ENCODE results near the gene INPP5A. TPM values are rescaled to one million over a fixed set of nuclear protein-coding genes. Genes with fewer than 3 reads are reported as not detected.

The INPP5A gene
- total and polyA plus RNA-seq, 2 of the 13 experiments (the other 11 are each of a cell fraction or from before 2014, with no cell fraction given): 17.5 to 37.9 TPM

DNA sequence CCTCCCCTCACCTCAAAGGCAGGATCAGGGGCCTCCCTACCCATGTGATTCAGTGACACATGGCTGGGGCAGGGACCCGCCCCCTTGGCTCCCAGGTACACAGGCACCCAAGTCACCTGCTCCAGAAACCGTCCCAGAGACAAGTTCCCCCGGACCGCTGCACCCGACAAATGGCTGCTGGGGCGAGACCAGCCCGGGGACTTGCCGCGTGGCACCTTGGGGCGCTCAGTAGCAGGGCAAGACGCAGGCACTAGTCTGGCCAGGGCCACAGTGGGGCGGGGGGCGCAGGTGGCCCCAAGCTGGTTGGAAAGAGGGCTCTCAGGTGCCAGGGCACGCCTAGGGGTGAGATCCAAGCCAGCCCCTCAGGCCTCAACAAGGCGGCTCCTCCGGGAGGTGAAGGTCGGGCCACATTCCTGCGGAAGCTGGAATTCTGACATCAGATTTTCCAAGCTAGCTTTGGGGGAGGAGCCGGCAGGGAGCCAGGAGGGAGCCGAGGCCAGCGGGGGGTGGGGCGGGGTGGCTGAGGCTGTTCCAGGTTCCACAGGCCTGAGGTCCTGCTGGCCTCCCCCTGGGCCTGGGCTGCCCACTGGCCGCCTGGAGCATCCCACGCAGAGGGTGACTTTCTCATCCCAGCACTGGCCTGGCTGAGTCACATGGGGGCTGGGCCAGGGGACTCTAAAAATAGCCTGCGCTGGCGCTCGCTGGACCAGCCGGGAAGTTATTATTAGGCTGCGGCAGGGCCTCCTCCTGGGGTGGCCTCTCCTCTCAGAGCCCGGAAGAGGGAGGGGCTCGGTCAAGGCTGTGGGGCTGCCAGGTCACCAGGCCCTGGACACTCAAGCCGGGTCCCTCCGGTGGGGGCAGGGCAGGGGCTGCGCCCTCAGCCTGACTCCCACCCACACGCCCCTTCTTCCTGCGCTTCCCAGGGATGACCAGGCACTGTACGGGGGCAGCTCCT lies 20.5 kb upstream of the INPP5A start (continued):
- TF ChIP-seq CENPX (CRISPR knock-in tag; IDR thresholded peaks at IDR 0.05): no peak
- no peak for TF ChIP-seq ZNF572 (CRISPR knock-in tag; IDR thresholded peaks at IDR 0.05)
- no peak for TF ChIP-seq ZNF180 (CRISPR knock-in tag; IDR thresholded peaks at IDR 0.05; ENCODE audit: borderline replicate concordance, low read depth)
- no peak for TF ChIP-seq CHCHD3 (CRISPR knock-in tag; IDR thresholded peaks at IDR 0.05)
- no peak for TF ChIP-seq ZNF3 (CRISPR knock-in tag; IDR thresholded peaks at IDR 0.05)
- TF ChIP-seq, protein P1, sequence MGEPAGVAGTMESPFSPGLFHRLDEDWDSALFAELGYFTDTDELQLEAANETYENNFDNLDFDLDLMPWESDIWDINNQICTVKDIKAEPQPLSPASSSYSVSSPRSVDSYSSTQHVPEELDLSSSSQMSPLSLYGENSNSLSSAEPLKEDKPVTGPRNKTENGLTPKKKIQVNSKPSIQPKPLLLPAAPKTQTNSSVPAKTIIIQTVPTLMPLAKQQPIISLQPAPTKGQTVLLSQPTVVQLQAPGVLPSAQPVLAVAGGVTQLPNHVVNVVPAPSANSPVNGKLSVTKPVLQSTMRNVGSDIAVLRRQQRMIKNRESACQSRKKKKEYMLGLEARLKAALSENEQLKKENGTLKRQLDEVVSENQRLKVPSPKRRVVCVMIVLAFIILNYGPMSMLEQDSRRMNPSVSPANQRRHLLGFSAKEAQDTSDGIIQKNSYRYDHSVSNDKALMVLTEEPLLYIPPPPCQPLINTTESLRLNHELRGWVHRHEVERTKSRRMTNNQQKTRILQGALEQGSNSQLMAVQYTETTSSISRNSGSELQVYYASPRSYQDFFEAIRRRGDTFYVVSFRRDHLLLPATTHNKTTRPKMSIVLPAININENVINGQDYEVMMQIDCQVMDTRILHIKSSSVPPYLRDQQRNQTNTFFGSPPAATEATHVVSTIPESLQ (CRISPR knock-in tag; conservative IDR thresholded peaks at IDR 0.05): no peak
- TF ChIP-seq ZNF136 (CRISPR knock-in tag; IDR thresholded peaks at IDR 0.05; ENCODE audit: low read depth): no peak
- TF ChIP-seq RBM22 (optimal IDR thresholded peaks at IDR 0.05; ENCODE audit: low read length): no peak
- peak; percentile 51 for TF ChIP-seq ZSCAN25 (CRISPR knock-in tag; IDR thresholded peaks at IDR 0.05)
- TF ChIP-seq, protein P2, sequence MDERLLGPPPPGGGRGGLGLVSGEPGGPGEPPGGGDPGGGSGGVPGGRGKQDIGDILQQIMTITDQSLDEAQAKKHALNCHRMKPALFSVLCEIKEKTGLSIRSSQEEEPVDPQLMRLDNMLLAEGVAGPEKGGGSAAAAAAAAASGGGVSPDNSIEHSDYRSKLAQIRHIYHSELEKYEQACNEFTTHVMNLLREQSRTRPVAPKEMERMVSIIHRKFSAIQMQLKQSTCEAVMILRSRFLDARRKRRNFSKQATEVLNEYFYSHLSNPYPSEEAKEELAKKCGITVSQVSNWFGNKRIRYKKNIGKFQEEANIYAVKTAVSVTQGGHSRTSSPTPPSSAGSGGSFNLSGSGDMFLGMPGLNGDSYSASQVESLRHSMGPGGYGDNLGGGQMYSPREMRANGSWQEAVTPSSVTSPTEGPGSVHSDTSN (CRISPR knock-in tag; IDR thresholded peaks at IDR 0.05): no peak
- TF ChIP-seq ZNF768 (CRISPR knock-in tag; IDR thresholded peaks at IDR 0.05): peak; percentile 68; the same call in 1 of the 2 replicates
- TF ChIP-seq AGO2 (optimal IDR thresholded peaks at IDR 0.05; ENCODE audit: low read depth, low read length): no peak
- TF ChIP-seq ZNF841 (CRISPR knock-in tag; IDR thresholded peaks at IDR 0.05; ENCODE audit: borderline replicate concordance): no peak
- no peak for TF ChIP-seq ZSCAN29 (CRISPR knock-in tag; conservative IDR thresholded peaks at IDR 0.05)
- TF ChIP-seq, protein P3, sequence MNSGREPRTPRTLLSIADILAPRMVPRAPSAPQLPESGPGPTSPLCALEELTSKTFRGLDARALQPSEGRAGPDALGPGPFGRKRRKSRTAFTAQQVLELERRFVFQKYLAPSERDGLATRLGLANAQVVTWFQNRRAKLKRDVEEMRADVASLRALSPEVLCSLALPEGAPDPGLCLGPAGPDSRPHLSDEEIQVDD (CRISPR knock-in tag; IDR thresholded peaks at IDR 0.05; ENCODE audit: borderline replicate concordance): no peak
- TF ChIP-seq SRSF4 (IDR thresholded peaks at IDR 0.05; ENCODE audit: low read depth, low read length, poor library complexity, severe bottlenecking): no peak
- no peak for TF ChIP-seq ZNF274 (CRISPR knock-in tag; IDR thresholded peaks at IDR 0.05)
- peak; percentile 32; the same call in 1 of the 2 replicates for TF ChIP-seq TMF1 (CRISPR knock-in tag; IDR thresholded peaks at IDR 0.05; ENCODE audit: low read depth)
- no peak for TF ChIP-seq ATF1 (CRISPR knock-in tag; IDR thresholded peaks at IDR 0.05)
- TF ChIP-seq TCF12 (IDR thresholded peaks at IDR 0.05): no peak
- peak; percentile 78; the same call in 1 of the 2 replicates for TF ChIP-seq TCF12 (CRISPR knock-in tag; IDR thresholded peaks at IDR 0.05)
- TF ChIP-seq PHF21A (CRISPR knock-in tag; IDR thresholded peaks at IDR 0.05): peak; percentile 91
- TF ChIP-seq, protein P4, sequence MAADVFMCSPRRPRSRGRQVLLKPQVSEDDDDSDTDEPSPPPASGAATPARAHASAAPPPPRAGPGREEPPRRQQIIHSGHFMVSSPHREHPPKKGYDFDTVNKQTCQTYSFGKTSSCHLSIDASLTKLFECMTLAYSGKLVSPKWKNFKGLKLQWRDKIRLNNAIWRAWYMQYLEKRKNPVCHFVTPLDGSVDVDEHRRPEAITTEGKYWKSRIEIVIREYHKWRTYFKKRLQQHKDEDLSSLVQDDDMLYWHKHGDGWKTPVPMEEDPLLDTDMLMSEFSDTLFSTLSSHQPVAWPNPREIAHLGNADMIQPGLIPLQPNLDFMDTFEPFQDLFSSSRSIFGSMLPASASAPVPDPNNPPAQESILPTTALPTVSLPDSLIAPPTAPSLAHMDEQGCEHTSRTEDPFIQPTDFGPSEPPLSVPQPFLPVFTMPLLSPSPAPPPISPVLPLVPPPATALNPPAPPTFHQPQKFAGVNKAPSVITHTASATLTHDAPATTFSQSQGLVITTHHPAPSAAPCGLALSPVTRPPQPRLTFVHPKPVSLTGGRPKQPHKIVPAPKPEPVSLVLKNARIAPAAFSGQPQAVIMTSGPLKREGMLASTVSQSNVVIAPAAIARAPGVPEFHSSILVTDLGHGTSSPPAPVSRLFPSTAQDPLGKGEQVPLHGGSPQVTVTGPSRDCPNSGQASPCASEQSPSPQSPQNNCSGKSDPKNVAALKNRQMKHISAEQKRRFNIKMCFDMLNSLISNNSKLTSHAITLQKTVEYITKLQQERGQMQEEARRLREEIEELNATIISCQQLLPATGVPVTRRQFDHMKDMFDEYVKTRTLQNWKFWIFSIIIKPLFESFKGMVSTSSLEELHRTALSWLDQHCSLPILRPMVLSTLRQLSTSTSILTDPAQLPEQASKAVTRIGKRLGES (CRISPR knock-in tag; IDR thresholded peaks at IDR 0.05; ENCODE audit: borderline replicate concordance): no peak
- TF ChIP-seq ZNF33B (CRISPR knock-in tag; IDR thresholded peaks at IDR 0.05): no peak

Measured in HepG2 (cell line).